Prostate gland (tissue), 2 donors: Measurements from ENCODE around the gene CRYGN.

Experiments
- POLR2A ChIP-seq: fragments of 450-650 bp; IDR thresholded peaks from one replicate; pipeline ENCODE4 v1.6.1; 2016; ENCODE audit warnings: antibody characterized with exemption, mild to moderate bottlenecking
- POLR2AphosphoS5 ChIP-seq: sonication (generic); formaldehyde crosslinking; IDR thresholded peaks from one replicate; pipeline ENCODE4 v1.6.1; 2017; ENCODE audit warnings: antibody characterized with exemption
- TF ChIP-seq, protein P1 (sequence below), 4 experiments: fragments of 200-600 bp in 2 of 4; fragments of 450-650 bp in 2 of 4; sonication (generic) in 2 of 4; IDR thresholded peaks; 1 replicate in 3 of 4; 2 replicates in 1 of 4; pipeline ENCODE4 v1.5.1; 2016 to 2019; ENCODE audit warnings: antibody characterized with exemption in 4 of 4, mild to moderate bottlenecking in 2 of 4, moderate library complexity in 2 of 4

DNA sequence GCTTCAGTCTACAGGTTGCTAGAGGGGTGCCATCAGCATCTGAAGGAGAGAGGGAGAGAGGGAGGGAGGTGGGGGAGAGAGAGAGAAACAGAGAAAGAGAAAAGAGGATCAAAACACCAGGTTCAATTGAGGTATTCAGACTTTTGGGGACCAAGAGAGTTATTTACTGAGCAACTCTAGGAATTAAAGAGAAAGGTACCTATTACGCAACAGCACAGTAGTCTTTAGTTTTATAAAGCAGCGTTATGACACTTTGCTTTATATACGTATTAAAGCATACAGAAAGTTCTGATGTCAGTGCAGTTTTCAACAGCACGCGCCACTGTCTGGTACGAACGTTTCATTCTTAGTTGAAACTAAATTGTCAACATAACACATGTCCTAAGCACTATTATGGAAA is 37.9 kb upstream of the CRYGN start:
- TF ChIP-seq, protein P1, sequence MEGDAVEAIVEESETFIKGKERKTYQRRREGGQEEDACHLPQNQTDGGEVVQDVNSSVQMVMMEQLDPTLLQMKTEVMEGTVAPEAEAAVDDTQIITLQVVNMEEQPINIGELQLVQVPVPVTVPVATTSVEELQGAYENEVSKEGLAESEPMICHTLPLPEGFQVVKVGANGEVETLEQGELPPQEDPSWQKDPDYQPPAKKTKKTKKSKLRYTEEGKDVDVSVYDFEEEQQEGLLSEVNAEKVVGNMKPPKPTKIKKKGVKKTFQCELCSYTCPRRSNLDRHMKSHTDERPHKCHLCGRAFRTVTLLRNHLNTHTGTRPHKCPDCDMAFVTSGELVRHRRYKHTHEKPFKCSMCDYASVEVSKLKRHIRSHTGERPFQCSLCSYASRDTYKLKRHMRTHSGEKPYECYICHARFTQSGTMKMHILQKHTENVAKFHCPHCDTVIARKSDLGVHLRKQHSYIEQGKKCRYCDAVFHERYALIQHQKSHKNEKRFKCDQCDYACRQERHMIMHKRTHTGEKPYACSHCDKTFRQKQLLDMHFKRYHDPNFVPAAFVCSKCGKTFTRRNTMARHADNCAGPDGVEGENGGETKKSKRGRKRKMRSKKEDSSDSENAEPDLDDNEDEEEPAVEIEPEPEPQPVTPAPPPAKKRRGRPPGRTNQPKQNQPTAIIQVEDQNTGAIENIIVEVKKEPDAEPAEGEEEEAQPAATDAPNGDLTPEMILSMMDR (IDR thresholded peaks at IDR 0.05), result no peak
- TF ChIP-seq POLR2A (no peak), POLR2AphosphoS5 (no peak)
